Panc1 (cell line): ENCODE measurements around the gene SNRNP35.
"Not testable (repeated sequence)": the region's sequence is repeated elsewhere in the genome, so short reads cannot be mapped to it uniquely, and the experiment has no call there.

Source experiments
- POLR2AphosphoS5 ChIP-seq: IDR thresholded peaks from 2 replicates; pipeline ENCODE4 v1.6.1; 2012; ENCODE audit warnings: mild to moderate bottlenecking, low read depth, low read length, moderate library complexity
- TF ChIP-seq, protein P1 (sequence below): fragments of 450-650 bp; IDR thresholded peaks from 2 replicates; pipeline ENCODE4 v1.5.1; 2017; ENCODE audit warnings: mild to moderate bottlenecking

DNA sequence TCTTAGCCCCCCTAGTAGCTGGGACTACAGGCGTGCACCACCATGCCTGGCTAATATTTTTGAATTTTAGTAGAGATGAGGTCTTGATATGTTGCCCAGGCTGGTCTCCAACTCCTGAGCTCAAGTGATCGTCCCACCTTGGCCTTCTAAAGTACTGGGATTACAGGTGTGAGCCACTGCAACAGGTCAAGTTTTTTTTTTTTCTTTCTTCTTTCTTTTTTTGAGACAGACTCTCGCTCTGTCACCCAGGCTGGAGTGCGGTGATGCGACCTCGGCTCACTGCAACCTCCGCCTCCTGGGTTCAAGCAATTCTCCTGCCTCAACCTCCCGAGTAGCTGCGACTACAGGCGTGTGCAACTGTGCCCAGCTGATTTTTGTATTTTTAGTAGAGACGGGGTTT, 5.2 kb downstream of the SNRNP35 start:
- TF ChIP-seq POLR2AphosphoS5 = not testable (repeated sequence)
- TF ChIP-seq, protein P1, sequence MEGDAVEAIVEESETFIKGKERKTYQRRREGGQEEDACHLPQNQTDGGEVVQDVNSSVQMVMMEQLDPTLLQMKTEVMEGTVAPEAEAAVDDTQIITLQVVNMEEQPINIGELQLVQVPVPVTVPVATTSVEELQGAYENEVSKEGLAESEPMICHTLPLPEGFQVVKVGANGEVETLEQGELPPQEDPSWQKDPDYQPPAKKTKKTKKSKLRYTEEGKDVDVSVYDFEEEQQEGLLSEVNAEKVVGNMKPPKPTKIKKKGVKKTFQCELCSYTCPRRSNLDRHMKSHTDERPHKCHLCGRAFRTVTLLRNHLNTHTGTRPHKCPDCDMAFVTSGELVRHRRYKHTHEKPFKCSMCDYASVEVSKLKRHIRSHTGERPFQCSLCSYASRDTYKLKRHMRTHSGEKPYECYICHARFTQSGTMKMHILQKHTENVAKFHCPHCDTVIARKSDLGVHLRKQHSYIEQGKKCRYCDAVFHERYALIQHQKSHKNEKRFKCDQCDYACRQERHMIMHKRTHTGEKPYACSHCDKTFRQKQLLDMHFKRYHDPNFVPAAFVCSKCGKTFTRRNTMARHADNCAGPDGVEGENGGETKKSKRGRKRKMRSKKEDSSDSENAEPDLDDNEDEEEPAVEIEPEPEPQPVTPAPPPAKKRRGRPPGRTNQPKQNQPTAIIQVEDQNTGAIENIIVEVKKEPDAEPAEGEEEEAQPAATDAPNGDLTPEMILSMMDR = not testable (repeated sequence)
